Hair follicular keratinocyte (primary cell): ENCODE results near the gene LUZP2. TPM values are rescaled to one million over a fixed set of nuclear protein-coding genes. Genes with fewer than 3 reads are reported as not detected.

ENCODE experiments used
- total RNA-seq: library from RNA; depleted of rRNA; stranded (reverse); fragments of >200 nt; gene quantifications from 2 replicates; pipeline ENCODE4 v1.2.3, GENCODE V29; 2015

LUZP2 gene
- not detected in 2 replicates for total RNA-seq

DNA sequence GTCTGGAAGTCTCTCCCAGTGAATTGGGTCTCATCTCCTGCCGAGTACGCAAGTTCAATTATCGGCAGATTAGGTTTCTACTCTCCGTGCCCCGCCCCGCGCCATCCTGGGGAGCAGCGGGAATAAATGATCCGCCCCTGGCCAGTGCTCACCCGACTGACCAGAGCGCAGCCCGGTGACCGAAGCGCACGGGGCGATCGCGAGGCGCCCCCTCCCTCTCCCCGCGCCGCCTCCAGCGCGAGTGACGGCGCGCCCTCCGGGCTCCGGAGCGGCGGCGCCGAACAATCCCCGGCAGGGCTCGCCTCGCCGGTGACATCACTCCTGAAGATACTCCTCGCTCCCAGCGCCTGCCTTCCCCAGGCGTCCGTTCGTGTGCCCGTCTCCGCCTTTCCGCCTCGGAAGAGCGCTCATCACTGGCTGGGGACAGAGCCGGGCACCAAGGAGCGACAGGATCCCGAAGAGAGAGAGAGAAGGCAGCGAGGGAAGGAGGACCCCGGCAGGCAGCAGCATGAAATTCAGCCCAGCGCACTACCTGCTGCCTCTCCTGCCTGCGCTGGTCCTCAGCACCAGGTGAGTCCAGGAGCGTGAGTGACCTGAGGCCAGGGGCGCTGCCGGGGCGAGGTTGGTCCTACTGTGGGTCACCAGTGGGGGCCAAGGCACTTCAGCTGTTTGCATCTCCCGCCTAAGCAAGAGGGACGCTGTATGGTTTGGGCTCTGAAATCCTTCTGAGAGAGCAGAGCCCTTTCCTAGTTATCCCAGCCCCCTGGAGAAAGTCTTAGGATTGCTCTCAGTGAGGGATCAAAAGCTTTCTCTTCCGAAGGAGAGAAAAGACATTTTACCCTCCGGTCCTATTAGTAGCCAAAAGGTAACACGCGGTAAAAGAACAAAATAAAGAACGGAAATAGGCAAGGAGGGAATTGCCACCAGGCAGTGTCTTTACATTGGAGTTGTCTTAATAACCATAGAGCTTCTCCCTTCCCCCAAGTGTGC, at the start of gene LUZP2:
TSS of gene LUZP2 (plus strand) at position 318 of the 990 bp plus-strand sequence.

